ENCODE measurements around the gene SPATS2L.

- TF ChIP-seq CTCF (conservative IDR thresholded peaks at IDR 0.05; ENCODE audit: low read depth, low read length) (peak; percentile 88), EZH2 (IDR thresholded peaks at IDR 0.05; ENCODE audit: low read length, unreplicated experiment) (no peak)
These were observed 177.3 kb downstream of the SPATS2L start for GRCh38 chr2:200483729-200484198.
